HCT116 (cell line): ENCODE data around the gene SEMA3E. TPM values are rescaled to one million over a fixed set of nuclear protein-coding genes. Genes with fewer than 3 reads are reported as not detected.

Source experiments
- ATAC-seq: fragments of 200-7000 bp; cut with Tn5 transposase; 2 replicates; pipeline ENCODE4 v1.9.1; 2020; ENCODE audit warnings: mild to moderate bottlenecking, moderate library complexity
- BruUV-seq: library from RNA; stranded (reverse); fragments of 400-500 nt; replicated peaks from 2 replicates; lab custom pipeline; 2021; lab: Mats Ljungman, UMichigan
- CTCF ChIA-PET: fragments of 300-600 bp; sonication (Branson Sonifier 250); formaldehyde crosslinking; loops from one replicate; lab custom pipeline; 2021; ENCODE audit warnings: antibody characterized with exemption; lab: Charles Lee
- POLR2A ChIA-PET: fragments of 300-600, 350-600 bp; sonication (Branson Sonifier 250); formaldehyde crosslinking; loops from one replicate; lab custom pipeline; 2021; ENCODE audit warnings: antibody characterized with exemption; lab: Charles Lee
- RAD21 ChIA-PET, 2 experiments: fragments of 300-600 bp; sonication (Branson Sonifier 250); formaldehyde crosslinking; loops; one replicate each; lab custom pipeline; 2023; ENCODE audit warnings: low total read pairs in 2 of 2; ENCODE audit not compliant: uncharacterized antibody in 2 of 2, unreplicated experiment in 2 of 2, low non-redundant PET in 1 of 2; lab: Charles Lee
- DNase-seq: peaks from one replicate; pipeline ENCODE4 v3.0.0-alpha.2; 2010; ENCODE audit warnings: low read depth, low spot score
- H2AFZ ChIP-seq: fragments of 200-600 bp; shearing (Covaris generic), sonication (generic); 2 replicates; pipeline ENCODE4 v1.6.1; 2017; ENCODE audit warnings: low read depth, mixed run types, mixed read lengths, antibody characterized with exemption, low read length; ENCODE audit not compliant: poor library complexity, severe bottlenecking
- H3K27ac ChIP-seq: 2 replicates; pipeline ENCODE4 v1.5.1; 2012; ENCODE audit warnings: low read depth, low read length
- H3K27me3 ChIP-seq: fragments of 200-600 bp; sonication (generic); 2 replicates; pipeline ENCODE4 v1.6.1; 2016; ENCODE audit warnings: mixed run types, low read length, mixed read lengths; ENCODE audit not compliant: insufficient read depth
- H3K36me3 ChIP-seq, 2 experiments: fragments of 200-500 bp in 1 of 2; fragments of 200-600 bp in 1 of 2; sonication (Bioruptor generic) in 1 of 2; sonication (generic) in 1 of 2; 2 replicates each; pipeline versions ENCODE4 v1.5.1 to v1.6.1; 2014 to 2016; ENCODE audit warnings: low read length in 2 of 2, inconsistent platforms in 1 of 2, mixed read lengths in 1 of 2, mixed run types in 1 of 2; ENCODE audit not compliant: insufficient read depth in 2 of 2, control insufficient read depth in 1 of 2
- H3K4me1 ChIP-seq, 2 experiments: fragments of 200-600 bp in 1 of 2; sonication (generic) in 1 of 2; 2 replicates each; pipeline versions ENCODE4 v1.5.1 to v1.6.1; 2012 to 2017; ENCODE audit warnings: low read length in 2 of 2, inconsistent platforms in 1 of 2, mild to moderate bottlenecking in 1 of 2, mixed read lengths in 1 of 2, mixed run types in 1 of 2, moderate library complexity in 1 of 2; ENCODE audit not compliant: insufficient read depth in 2 of 2, control insufficient read depth in 1 of 2
- H3K4me2 ChIP-seq: fragments of 200-600 bp; sonication (generic); 2 replicates; pipeline ENCODE4 v1.6.1; 2017; ENCODE audit warnings: mixed run types, low read length, mixed read lengths
- H3K4me3 ChIP-seq, 2 experiments: fragments of 200-600 bp in 1 of 2; sonication (generic) in 1 of 2; replicated peaks in 1 of 2; 2 replicates each; pipeline ENCODE4 v1.5.1; 2011 to 2016; ENCODE audit warnings: low read length in 2 of 2, control low read depth in 1 of 2, low read depth in 1 of 2, mild to moderate bottlenecking in 1 of 2, mixed read lengths in 1 of 2, mixed run types in 1 of 2
- H3K79me2 ChIP-seq: fragments of 200-600 bp; sonication (generic); 2 replicates; pipeline ENCODE4 v1.6.1; 2017; ENCODE audit warnings: mild to moderate bottlenecking, mixed run types, low read length, moderate library complexity, mixed read lengths; ENCODE audit not compliant: insufficient read depth
- H3K9ac ChIP-seq: fragments of 200-600 bp; sonication (generic); 2 replicates; pipeline ENCODE4 v1.6.1; 2016; ENCODE audit warnings: low read length, mixed read lengths
- H3K9me2 ChIP-seq: fragments of 200-600 bp; sonication (generic), shearing (Covaris generic); 2 replicates; pipeline ENCODE4 v1.6.1; 2017; ENCODE audit warnings: mixed run types, mild to moderate bottlenecking, moderate library complexity; ENCODE audit not compliant: insufficient read depth
- H3K9me3 ChIP-seq, 2 experiments: fragments of 200-500 bp in 1 of 2; fragments of 200-600 bp in 1 of 2; sonication (Bioruptor generic) in 1 of 2; sonication (generic) in 1 of 2; 2 replicates each; pipeline ENCODE4 v1.6.1; 2014 to 2017; ENCODE audit warnings: low read length in 2 of 2, mixed read lengths in 2 of 2, inconsistent platforms in 1 of 2, low read depth in 1 of 2, mild to moderate bottlenecking in 1 of 2, mixed run types in 1 of 2, moderate library complexity in 1 of 2; ENCODE audit not compliant: control insufficient read depth in 1 of 2, insufficient read depth in 1 of 2
- H4K20me1 ChIP-seq: fragments of 200-600 bp; sonication (generic), shearing (Covaris generic); 2 replicates; pipeline ENCODE4 v1.6.1; 2017; ENCODE audit warnings: mixed run types, mild to moderate bottlenecking, moderate library complexity; ENCODE audit not compliant: insufficient read depth
- CBX3 ChIP-seq: IDR thresholded peaks from 2 replicates; pipeline ENCODE4 v1.6.1; 2012; ENCODE audit warnings: low read depth
- ELF1 ChIP-seq: IDR thresholded peaks from 2 replicates; pipeline ENCODE4 v1.6.1; 2012; ENCODE audit warnings: low read depth, borderline replicate concordance
- JUND ChIP-seq: IDR thresholded peaks from 2 replicates; pipeline ENCODE4 v1.6.1; 2012
- POLR2A ChIP-seq: IDR thresholded peaks from 2 replicates; pipeline ENCODE4 v1.7.0; 2011; ENCODE audit warnings: borderline replicate concordance; ENCODE audit not compliant: insufficient read depth, insufficient read length; ENCODE audit errors: extremely low read depth
- SIN3A ChIP-seq: IDR thresholded peaks from 2 replicates; pipeline ENCODE4 v1.6.1; 2012; ENCODE audit warnings: low read depth
- ZNF274 ChIP-seq: fragments of 200-500 bp; sonication (Bioruptor generic); IDR thresholded peaks from 2 replicates; pipeline ENCODE4 v1.6.1; 2014; ENCODE audit warnings: mild to moderate bottlenecking, low read depth, low read length, inconsistent platforms
- intact Hi-C: fragments of 100-400 bp; cut with micrococcal nuclease; formaldehyde crosslinking; loops from 2 replicates; pipeline ENCODE4 v1.10.0; 2022
- total RNA-seq: library from RNA; stranded (reverse); gene quantifications from one replicate; pipeline ENCODE4 v1.2.1, GENCODE V29; 2021; ENCODE audit not compliant: unreplicated experiment
- TF ChIP-seq, protein P1 (sequence below): IDR thresholded peaks from 2 replicates; pipeline ENCODE4 v1.6.1; 2012; ENCODE audit warnings: low read depth

The SEMA3E gene
- total RNA-seq, 1 experiment from 2014 or later = 1.6 TPM

DNA sequence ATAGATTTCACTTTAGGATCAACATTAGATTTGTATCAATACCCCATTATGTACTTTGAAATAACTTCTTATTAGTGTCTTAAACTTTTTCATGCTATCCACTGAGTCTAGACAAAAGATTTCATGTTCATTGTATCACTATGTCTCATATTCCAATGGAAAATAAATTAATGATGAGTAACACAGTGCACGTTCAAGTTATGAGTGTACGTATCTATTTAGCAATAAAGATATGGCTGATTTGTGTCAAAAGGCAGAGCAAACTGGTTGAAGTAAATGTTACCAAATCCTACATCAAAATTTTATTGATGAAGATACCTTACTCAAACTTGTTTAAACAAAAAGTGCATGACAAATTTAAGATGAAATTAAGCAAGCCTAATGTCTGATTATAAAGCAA lies 102.4 kb downstream of the SEMA3E start (continued):
- TF ChIP-seq, protein P1, sequence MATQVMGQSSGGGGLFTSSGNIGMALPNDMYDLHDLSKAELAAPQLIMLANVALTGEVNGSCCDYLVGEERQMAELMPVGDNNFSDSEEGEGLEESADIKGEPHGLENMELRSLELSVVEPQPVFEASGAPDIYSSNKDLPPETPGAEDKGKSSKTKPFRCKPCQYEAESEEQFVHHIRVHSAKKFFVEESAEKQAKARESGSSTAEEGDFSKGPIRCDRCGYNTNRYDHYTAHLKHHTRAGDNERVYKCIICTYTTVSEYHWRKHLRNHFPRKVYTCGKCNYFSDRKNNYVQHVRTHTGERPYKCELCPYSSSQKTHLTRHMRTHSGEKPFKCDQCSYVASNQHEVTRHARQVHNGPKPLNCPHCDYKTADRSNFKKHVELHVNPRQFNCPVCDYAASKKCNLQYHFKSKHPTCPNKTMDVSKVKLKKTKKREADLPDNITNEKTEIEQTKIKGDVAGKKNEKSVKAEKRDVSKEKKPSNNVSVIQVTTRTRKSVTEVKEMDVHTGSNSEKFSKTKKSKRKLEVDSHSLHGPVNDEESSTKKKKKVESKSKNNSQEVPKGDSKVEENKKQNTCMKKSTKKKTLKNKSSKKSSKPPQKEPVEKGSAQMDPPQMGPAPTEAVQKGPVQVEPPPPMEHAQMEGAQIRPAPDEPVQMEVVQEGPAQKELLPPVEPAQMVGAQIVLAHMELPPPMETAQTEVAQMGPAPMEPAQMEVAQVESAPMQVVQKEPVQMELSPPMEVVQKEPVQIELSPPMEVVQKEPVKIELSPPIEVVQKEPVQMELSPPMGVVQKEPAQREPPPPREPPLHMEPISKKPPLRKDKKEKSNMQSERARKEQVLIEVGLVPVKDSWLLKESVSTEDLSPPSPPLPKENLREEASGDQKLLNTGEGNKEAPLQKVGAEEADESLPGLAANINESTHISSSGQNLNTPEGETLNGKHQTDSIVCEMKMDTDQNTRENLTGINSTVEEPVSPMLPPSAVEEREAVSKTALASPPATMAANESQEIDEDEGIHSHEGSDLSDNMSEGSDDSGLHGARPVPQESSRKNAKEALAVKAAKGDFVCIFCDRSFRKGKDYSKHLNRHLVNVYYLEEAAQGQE = no peak
- no peak for TF ChIP-seq POLR2A
- no peak for TF ChIP-seq ELF1

DNA sequence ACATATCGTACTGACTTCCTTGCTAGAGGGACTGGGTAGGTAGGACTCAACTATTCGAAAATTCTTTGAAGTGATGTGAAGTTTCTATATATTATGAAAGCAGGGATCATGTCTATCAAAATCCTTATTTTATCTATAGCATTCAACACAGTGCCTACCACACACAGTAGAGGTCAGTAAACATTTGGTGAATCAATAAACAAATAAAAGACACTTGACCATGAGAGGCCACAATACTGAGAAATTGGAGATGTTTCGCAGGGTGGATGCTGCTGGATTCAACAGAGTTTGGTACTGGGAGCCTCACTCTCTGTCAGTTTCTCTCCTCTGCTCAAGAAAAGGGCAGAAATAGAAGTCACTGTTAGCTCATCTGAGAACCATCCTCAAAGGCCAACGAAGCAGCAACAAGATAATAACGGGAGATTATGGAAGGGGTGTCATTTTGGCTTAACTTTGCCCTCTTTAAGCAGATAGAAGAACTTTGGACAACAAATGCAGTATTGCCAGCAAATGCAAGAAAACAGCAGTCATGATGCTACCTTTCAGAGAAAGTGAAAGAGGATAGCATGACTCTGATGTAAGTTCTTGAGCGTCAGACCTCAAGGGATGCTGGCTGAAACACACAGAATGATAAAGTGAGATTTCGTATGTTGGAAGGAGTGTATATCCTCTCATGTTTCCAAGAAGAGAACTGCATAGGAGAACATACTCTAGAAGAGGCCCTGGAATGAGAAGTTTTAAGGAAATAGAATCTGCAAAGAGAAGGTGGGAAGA lies 107.6 kb downstream of the SEMA3E start:
- ATAC-seq = no peak
- POLR2A ChIA-PET = no interaction called here
- CTCF ChIA-PET = no interaction called here
- Histone ChIP-seq H3K36me3 (no peaks in the 10 kb centered on the region), H3K27me3 (no peaks in the 10 kb centered on the region), H3K79me2 (no peaks in the 10 kb centered on the region), H3K9me3 (no peaks in the 10 kb centered on the region), H4K20me1 (no peaks in the 10 kb centered on the region), H3K4me2 (no peak overlapping the region), H3K9me2 (no peaks in the 10 kb centered on the region), H3K9ac (no peak overlapping the region), H3K4me1 (no peaks in the 10 kb centered on the region), H3K27ac (no peak overlapping the region), H3K4me3 (no peak overlapping the region), H2AFZ (no peak overlapping the region)
- RAD21 ChIA-PET = no interaction called here
- BruUV-seq = no TSS peak
- TF ChIP-seq JUND (no peak), ZNF274 (no peak), SIN3A (no peak), CBX3 (no peak)
- intact Hi-C loops = no loop called here
- no peak for DNase-seq
